K562 (cell line): ENCODE results near the gene ZNF189. TPM values are rescaled to one million over a fixed set of nuclear protein-coding genes. Genes with fewer than 3 reads are reported as not detected.
A peak's percentile ranks its signal among the peaks of the same experiment; 100 is the strongest.

Experiments
- ARID1B ChIP-seq: fragments of 450-650 bp; IDR thresholded peaks from 2 replicates; pipeline ENCODE4 v1.6.1; 2016; ENCODE audit warnings: antibody characterized with exemption, mild to moderate bottlenecking, inconsistent platforms
- ARID4B ChIP-seq: sonication (generic); formaldehyde crosslinking; IDR thresholded peaks from 2 replicates; pipeline ENCODE4 v1.8.0; 2022; ENCODE audit warnings: mild to moderate bottlenecking, missing genetic modification reagents
- CREB3L1 ChIP-seq: fragments of 450-650 bp; IDR thresholded peaks from 2 replicates; pipeline ENCODE4 v1.6.1; 2014; ENCODE audit warnings: low read depth, mild to moderate bottlenecking, moderate library complexity, borderline replicate concordance
- EHMT2 ChIP-seq: fragments of 450-650 bp; IDR thresholded peaks from 2 replicates; pipeline ENCODE4 v1.6.1; 2018; ENCODE audit warnings: antibody characterized with exemption
- FOS ChIP-seq: IDR thresholded peaks from 3 replicates; pipeline ENCODE4 v1.6.1; 2011; ENCODE audit not compliant: insufficient read length; ENCODE audit errors: extremely low read depth
- HCFC1 ChIP-seq: IDR thresholded peaks from 2 replicates; pipeline ENCODE4 v1.6.1; 2012; ENCODE audit warnings: low read depth, low read length, improper control_type of control experiment
- HDAC2 ChIP-seq: fragments of 450-650 bp; IDR thresholded peaks from 2 replicates; pipeline ENCODE4 v1.6.1; 2016; ENCODE audit warnings: mild to moderate bottlenecking
- JUNB ChIP-seq: fragments of 450-650 bp; formaldehyde crosslinking; conservative IDR thresholded peaks from 2 replicates; pipeline ENCODE4 v1.4.0; 2020; ENCODE audit warnings: mild to moderate bottlenecking
- KDM2B ChIP-seq: fragments of 250-450 bp; sonication (Bioruptor Pico); IDR thresholded peaks from 2 replicates; pipeline ENCODE4 v1.8.0; 2021; ENCODE audit warnings: mild to moderate bottlenecking, moderate library complexity
- KLF10 ChIP-seq: fragments of 250-450 bp; sonication (Bioruptor Pico); IDR thresholded peaks from 2 replicates; pipeline ENCODE4 v1.6.1; 2021; ENCODE audit warnings: matching md5 sums
- MXI1 ChIP-seq: IDR thresholded peaks from 2 replicates; pipeline ENCODE4 v1.6.1; 2011; ENCODE audit warnings: low read depth, mild to moderate bottlenecking, improper control_type of control experiment, low read length
- NR1H2 ChIP-seq: sonication (generic); formaldehyde crosslinking; IDR thresholded peaks from 2 replicates; pipeline ENCODE4 v1.4.0; 2020; ENCODE audit warnings: mild to moderate bottlenecking, missing genetic modification reagents
- USF1 ChIP-seq: sonication (generic); formaldehyde crosslinking; IDR thresholded peaks from 2 replicates; pipeline ENCODE4 v1.9.0; 2022; ENCODE audit warnings: mild to moderate bottlenecking, missing genetic modification reagents
- VEZF1 ChIP-seq: fragments of 200-800 bp; sonication (Bioruptor generic); IDR thresholded peaks from 2 replicates; pipeline ENCODE4 v1.6.1; 2017; ENCODE audit warnings: missing genetic modification characterization, missing compliant biosample characterization
- ZNF384 ChIP-seq: IDR thresholded peaks from 2 replicates; pipeline ENCODE4 v1.6.1; 2012; ENCODE audit warnings: low read depth, low read length, improper control_type of control experiment
- ZNF512 ChIP-seq: IDR thresholded peaks from 2 replicates; pipeline ENCODE4 v1.6.1; 2016; ENCODE audit warnings: missing genetic modification characterization, missing compliant biosample characterization
- ZNF785 ChIP-seq: fragments of 250-450 bp; sonication (Bioruptor Pico); IDR thresholded peaks from 2 replicates; pipeline ENCODE4 v1.4.0; 2020; ENCODE audit warnings: mild to moderate bottlenecking
- polyA plus RNA-seq, 8 experiments: library from polyadenylated mRNA; depleted of rRNA in 4 of 8; stranded (reverse) in 5 of 8; unstranded in 3 of 8; fragments of >200 nt; fragmentation: Nextera tagmentation in 2 of 8; fragmentation: Illumina TruSeq in 1 of 8; extraction: Ambion mirVana in 2 of 8; extraction: Trizol in 1 of 8; gene quantifications; 2 replicates each; pipeline versions ENCODE4 v1.2.1 to v1.2.3, GENCODE V29; 2011 to 2014; ENCODE audit warnings: inconsistent platforms in 1 of 8, missing spikeins in 1 of 8
- total RNA-seq, 7 experiments: library from RNA; depleted of rRNA in 6 of 7; stranded (reverse); fragments of >200 nt in 6 of 7; fragmentation: Illumina TruSeq in 2 of 7; extraction: Trizol in 2 of 7; gene quantifications; 2 replicates each; pipeline versions ENCODE4 v1.2.1 to v1.2.3, GENCODE V29; 2011 to 2021; ENCODE audit warnings: low replicate concordance in 1 of 7
- TF ChIP-seq, protein P1 (sequence below): fragments of 450-650 bp; IDR thresholded peaks from 2 replicates; pipeline ENCODE4 v1.6.1; 2016

The ZNF189 gene
- total and polyA plus RNA-seq, 9 of the 15 experiments (the other 6 are each of a cell fraction or from before 2014, with no cell fraction given), result 2.4 to 15.3 (median 6.4) TPM

GRCh38 chr9:101449071-101449721, 50.5 kb downstream of the ZNF189 start (continued):
- TF ChIP-seq ZNF384 (no peak), VEZF1 (peak; percentile 74), EHMT2 (no peak), KDM2B (no peak), ZNF512 (tag) (peak; percentile 99; the same call in 1 of the 2 replicates), MXI1 (no peak), HDAC2 (no peak), ARID1B (no peak), ARID4B (0 out of 2 replicates have a peak, but pooled peaks have one; percentile 41), KLF10 (no peak), HCFC1 (no peak), CREB3L1 (0 out of 2 replicates have a peak, but pooled peaks have one; percentile 31), NR1H2 (CRISPR knock-in tag) (no peak), JUNB (no peak), FOS (no peak), ZNF785 (CRISPR knock-in tag) (no peak), USF1 (no peak)
- TF ChIP-seq, protein P1, sequence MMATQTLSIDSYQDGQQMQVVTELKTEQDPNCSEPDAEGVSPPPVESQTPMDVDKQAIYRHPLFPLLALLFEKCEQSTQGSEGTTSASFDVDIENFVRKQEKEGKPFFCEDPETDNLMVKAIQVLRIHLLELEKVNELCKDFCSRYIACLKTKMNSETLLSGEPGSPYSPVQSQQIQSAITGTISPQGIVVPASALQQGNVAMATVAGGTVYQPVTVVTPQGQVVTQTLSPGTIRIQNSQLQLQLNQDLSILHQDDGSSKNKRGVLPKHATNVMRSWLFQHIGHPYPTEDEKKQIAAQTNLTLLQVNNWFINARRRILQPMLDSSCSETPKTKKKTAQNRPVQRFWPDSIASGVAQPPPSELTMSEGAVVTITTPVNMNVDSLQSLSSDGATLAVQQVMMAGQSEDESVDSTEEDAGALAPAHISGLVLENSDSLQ, result peak; percentile 41; the same call in 1 of the 2 replicates
